Bronchial epithelial cell (primary cell): Measurements from ENCODE around the gene PRSS36. TPM values are rescaled to one million over a fixed set of nuclear protein-coding genes. Genes with fewer than 3 reads are reported as not detected.
A peak's percentile ranks its signal among the peaks of the same experiment; 100 is the strongest.
"Not testable (repeated sequence)": the region's sequence is repeated elsewhere in the genome, so short reads cannot be mapped to it uniquely, and the experiment has no call there.

Experiments
- DNase-seq: peaks from one replicate; pipeline ENCODE4 v3.0.0-alpha.2; 2010; ENCODE audit warnings: low read depth
- FAIRE-seq: peaks from 2 replicates; lab custom pipeline; 2011; peaks lifted over from hg19 to GRCh38; lab: Jason Lieb, UNC
- H3K27me3 ChIP-seq: 2 replicates; pipeline ENCODE4 v1.5.1; 2011; ENCODE audit warnings: low read length; ENCODE audit not compliant: control insufficient read depth, insufficient read depth
- H3K36me3 ChIP-seq: 2 replicates; pipeline ENCODE4 v1.5.1; 2011; ENCODE audit warnings: low read length; ENCODE audit not compliant: control insufficient read depth, insufficient read depth
- H3K4me3 ChIP-seq: 2 replicates; pipeline ENCODE4 v1.5.1; 2011; ENCODE audit warnings: mild to moderate bottlenecking, low read depth, low read length, control low read depth
- CTCF ChIP-seq: IDR thresholded peaks from 2 replicates; pipeline ENCODE4 v1.5.1; 2011; ENCODE audit warnings: mild to moderate bottlenecking, moderate library complexity, low read length, control low read depth, inconsistent platforms; ENCODE audit not compliant: insufficient read depth, severe bottlenecking
- total RNA-seq: library from RNA; depleted of rRNA; stranded (reverse); fragments of >200 nt; gene quantifications from 2 replicates; pipeline ENCODE4 v1.2.1, GENCODE V29; 2014

PRSS36 gene
- total RNA-seq, 1 donor from 2014 or later, result 0.26 TPM

DNA sequence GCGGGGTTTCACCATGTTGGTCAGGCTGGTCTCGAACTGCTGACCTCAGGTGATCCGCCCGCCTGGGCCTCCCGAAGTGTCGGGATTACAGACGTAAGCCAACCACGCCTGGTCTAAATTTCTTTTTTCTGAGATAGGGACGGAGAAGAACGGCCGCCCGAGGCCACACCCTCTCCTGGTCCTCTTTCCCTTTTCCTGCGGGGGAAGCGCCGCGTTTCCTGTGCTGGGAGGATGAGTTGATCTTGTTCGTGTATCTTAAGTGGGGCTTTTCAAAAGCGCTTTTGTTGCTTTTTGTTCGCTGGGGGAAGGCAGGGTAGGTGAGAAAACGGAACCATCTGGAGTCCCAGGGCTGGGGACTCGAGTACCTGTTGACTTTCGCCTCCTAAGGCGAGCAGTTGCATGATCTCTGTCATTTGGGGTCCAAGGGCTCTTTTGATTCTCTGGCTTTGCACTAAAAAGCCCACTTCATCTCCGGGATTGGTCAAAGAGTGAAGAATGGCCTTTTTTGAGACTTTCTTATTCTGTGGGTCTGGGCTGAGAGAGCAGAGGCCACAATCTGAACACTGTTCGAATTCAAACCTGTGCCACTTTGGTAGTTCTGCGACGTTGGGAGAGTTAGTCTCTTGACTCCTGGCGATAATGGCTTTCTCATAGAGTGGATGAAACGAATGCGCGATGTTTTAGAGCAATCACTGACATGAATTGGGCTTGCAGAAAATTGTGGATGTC is 31.4 kb upstream of the PRSS36 start:
- FAIRE-seq (no peak), DNase-seq (peak; percentile 35)
- no peak for TF ChIP-seq CTCF
- Histone ChIP-seq H3K4me3 (peak overlapping the region; percentile 96), H3K36me3 (peaks cover 26% of the 10 kb centered on the region), H3K27me3 (no peaks in the 10 kb centered on the region)

GRCh38 chr16:31179747-31180459 is 30.0 kb upstream of the PRSS36 start, which contains the start of gene FUS:
TSS of gene FUS (plus strand) at chr16:31180139. CDS start at chr16:31180215, 76 bp downstream.
- peaks cover 19% of the 10 kb centered on the region for H3K36me3 ChIP-seq
- no peak for TF ChIP-seq CTCF
- FAIRE-seq, result no peak
- H3K4me3 ChIP-seq, result peak within 1 kb of the TSS; percentile 96
- H3K27me3 ChIP-seq, result no peaks in the 10 kb centered on the region
- DNase-seq, result peak; percentile 51

GRCh38 chr16:31179219-31179746 is 29.4 kb upstream of the PRSS36 start:
- DNase-seq (no peak), FAIRE-seq (no peak)
- peak overlapping the region; percentile 96 for H3K4me3 ChIP-seq
- no peak for TF ChIP-seq CTCF
- peaks cover 17% of the 10 kb centered on the region for H3K36me3 ChIP-seq
- no peaks in the 10 kb centered on the region for H3K27me3 ChIP-seq

GRCh38 chr16:31177136-31177535 is 27.3 kb upstream of the PRSS36 start:
- Histone ChIP-seq H3K4me3 (no peak overlapping the region), H3K27me3 (no peaks in the 10 kb centered on the region), H3K36me3 (no peaks in the 10 kb centered on the region)
- no peak for TF ChIP-seq CTCF
- FAIRE-seq, result no peak
- peak; percentile 64 for DNase-seq

DNA sequence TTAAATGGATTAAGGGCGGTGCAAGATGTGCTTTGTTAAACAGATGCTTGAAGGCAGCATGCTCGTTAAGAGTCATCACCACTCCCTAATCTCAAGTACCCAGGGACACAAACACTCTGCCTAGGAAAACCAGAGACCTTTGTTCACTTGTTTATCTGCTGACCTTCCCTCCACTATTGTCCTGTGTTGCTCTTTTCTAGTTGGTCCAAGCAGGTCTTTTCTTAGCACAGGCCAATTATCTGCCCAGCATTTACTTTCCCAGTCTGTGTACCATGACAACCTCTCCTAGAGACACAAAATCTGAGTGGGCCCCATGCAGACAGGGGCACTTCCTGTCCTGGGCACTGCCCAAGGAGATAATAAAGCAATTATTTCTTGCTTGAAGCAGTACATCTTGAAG is 20.2 kb upstream of the PRSS36 start:
- not testable (repeated sequence) for FAIRE-seq, H3K36me3 ChIP-seq, DNase-seq, H3K27me3 ChIP-seq, H3K4me3 ChIP-seq

- Histone ChIP-seq H3K27me3 (no peaks in the 10 kb centered on the region), H3K4me3 (no peak overlapping the region), H3K36me3 (no peaks in the 10 kb centered on the region)
- no peak for TF ChIP-seq CTCF
- DNase-seq (no peak), FAIRE-seq (no peak)
Measured at GRCh38 chr16:31168848-31169247, 19.0 kb upstream of the PRSS36 start.
